ENCODE measurements around the gene ANO9.
A peak's percentile ranks its signal among the peaks of the same experiment; 100 is the strongest.

The ANO9 gene

DNA sequence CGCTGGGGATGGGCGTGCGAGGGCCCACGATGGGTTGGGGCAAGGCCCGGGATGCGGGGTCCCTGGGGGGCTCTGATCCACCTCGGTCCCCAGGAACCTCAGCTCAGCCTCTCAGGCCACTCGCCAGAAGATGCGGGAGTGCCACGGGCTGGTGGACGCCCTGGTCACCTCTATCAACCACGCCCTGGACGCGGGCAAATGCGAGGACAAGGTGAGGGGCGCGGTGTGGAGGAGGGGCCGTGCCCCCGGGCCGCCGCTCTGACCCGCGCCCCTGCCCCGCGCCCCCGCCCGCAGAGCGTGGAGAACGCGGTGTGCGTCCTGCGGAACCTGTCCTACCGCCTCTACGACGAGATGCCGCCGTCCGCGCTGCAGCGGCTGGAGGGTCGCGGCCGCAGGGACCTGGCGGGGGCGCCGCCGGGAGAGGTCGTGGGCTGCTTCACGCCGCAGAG, 41.5 kb downstream of the ANO9 start:
- H3K4me3 ChIP-seq (ENCODE audit: low read length), result no peak overlapping the region
- H3K9ac ChIP-seq (ENCODE audit: low read depth, low read length), result no peak overlapping the region
- H3K4me1 ChIP-seq (ENCODE audit: control insufficient read depth, insufficient read depth, low read length), result peaks cover 16% of the 10 kb centered on the region
- no peak overlapping the region for H3K4me2 ChIP-seq (ENCODE audit: low read length)
- no peaks in the 10 kb centered on the region for H3K9me3 ChIP-seq (replicated peaks; ENCODE audit: low read length)
- H3K36me3 ChIP-seq (ENCODE audit: insufficient read depth, low read length), result no peaks in the 10 kb centered on the region
- H3K27me3 ChIP-seq (ENCODE audit: control insufficient read depth, insufficient read depth, low read length), result no peaks in the 10 kb centered on the region

DNA sequence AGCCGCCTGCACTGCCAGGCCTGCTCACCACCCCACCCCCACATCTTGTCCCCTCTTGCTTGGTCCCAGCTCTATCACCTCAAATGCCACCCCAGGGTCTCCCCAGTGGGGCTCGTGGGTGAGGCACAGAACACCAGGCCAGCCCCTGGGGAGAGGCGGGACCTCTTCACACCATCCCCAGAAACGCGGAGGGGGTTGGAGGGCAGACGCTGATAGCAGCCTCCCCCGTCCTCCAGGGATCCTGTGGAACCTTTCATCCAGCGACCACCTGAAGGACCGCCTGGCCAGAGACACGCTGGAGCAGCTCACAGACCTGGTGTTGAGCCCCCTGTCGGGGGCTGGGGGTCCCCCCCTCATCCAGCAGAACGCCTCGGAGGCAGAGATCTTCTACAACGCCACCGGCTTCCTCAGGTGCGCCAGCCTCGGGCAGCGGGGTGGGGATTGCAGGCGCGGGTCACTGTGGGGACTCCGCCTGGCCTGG, 42.0 kb downstream of the ANO9 start:
- H3K4me2 ChIP-seq (ENCODE audit: low read length), result no peak overlapping the region

DNA sequence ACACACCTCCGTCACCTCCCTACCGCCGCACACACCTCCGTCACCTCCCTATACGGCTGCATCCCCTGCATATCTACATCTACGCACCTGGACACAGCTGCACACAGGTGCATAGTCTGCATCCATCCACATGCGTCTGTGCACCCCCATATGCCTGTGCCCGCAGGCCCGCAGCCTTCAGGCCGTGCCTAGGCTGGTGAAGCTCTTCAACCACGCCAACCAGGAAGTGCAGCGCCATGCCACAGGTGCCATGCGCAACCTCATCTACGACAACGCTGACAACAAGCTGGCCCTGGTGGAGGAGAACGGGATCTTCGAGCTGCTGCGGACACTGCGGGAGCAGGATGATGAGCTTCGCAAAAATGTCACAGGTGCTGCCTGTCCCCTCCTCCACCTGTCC, 43.0 kb downstream of the ANO9 start:
- Histone ChIP-seq H3K9me3 (replicated peaks; ENCODE audit: low read length) (no peaks in the 10 kb centered on the region), H3K4me2 (ENCODE audit: low read length) (no peak overlapping the region), H3K27me3 (ENCODE audit: control insufficient read depth, insufficient read depth, low read length) (no peaks in the 10 kb centered on the region), H3K4me3 (ENCODE audit: low read length) (no peak overlapping the region), H3K9ac (ENCODE audit: low read depth, low read length) (no peak overlapping the region), H3K36me3 (ENCODE audit: insufficient read depth, low read length) (no peaks in the 10 kb centered on the region), H3K4me1 (ENCODE audit: control insufficient read depth, insufficient read depth, low read length) (peaks cover 29% of the 10 kb centered on the region)

More for the DNA sequence above, 42.0 kb downstream of the ANO9 start:
- no peak overlapping the region for H3K4me3 ChIP-seq (ENCODE audit: low read length)
- no peaks in the 10 kb centered on the region for H3K9me3 ChIP-seq (replicated peaks; ENCODE audit: low read length)
- no peaks in the 10 kb centered on the region for H3K27me3 ChIP-seq (ENCODE audit: control insufficient read depth, insufficient read depth, low read length)
- H3K4me1 ChIP-seq (ENCODE audit: control insufficient read depth, insufficient read depth, low read length), result peaks cover 19% of the 10 kb centered on the region
- H3K9ac ChIP-seq (ENCODE audit: low read depth, low read length), result no peak overlapping the region
- no peaks in the 10 kb centered on the region for H3K36me3 ChIP-seq (ENCODE audit: insufficient read depth, low read length)

DNA sequence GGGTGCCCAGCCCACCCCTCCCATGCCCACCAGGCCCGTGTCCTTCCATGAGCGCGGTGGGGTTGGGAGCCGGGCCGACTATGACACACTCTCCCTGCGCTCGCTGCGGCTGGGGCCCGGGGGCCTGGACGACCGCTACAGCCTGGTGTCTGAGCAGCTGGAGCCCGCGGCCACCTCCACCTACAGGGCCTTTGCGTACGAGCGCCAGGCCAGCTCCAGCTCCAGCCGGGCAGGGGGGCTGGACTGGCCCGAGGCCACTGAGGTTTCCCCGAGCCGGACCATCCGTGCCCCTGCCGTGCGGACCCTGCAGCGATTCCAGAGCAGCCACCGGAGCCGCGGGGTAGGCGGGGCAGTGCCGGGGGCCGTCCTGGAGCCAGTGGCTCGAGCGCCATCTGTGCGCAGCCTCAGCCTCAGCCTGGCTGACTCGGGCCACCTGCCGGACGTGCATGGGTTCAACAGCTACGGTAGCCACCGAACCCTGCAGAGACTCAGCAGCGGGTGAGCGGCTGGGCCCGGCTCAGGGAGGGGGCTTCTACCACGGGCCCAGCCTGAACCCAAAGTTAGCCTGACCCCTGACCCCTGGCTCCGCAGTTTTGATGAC, 44.8 kb downstream of the ANO9 start:
- peak overlapping the region; percentile 72 for H3K4me3 ChIP-seq (ENCODE audit: low read length)
- peak overlapping the region; percentile 57 for H3K9ac ChIP-seq (ENCODE audit: low read depth, low read length)
- no peaks in the 10 kb centered on the region for H3K27me3 ChIP-seq (ENCODE audit: control insufficient read depth, insufficient read depth, low read length)

DNA sequence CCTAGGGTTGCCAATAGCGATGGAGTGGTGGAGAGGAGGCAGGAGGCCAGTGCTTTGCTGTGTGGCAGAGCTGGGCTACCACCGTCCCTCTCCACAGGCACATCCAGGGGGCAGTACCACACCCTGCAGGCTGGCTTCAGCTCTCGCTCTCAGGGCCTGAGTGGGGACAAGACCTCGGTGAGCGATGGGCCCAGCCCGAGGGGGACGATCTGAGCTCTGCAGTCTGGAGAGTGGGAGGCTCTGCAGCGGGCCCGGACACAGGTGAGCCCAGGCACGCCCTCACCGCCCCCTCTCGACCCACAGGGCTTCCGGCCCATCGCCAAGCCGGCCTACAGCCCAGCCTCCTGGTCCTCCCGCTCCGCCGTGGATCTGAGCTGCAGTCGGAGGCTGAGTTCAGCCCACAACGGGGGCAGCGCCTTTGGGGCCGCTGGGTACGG, 45.3 kb downstream of the ANO9 start:
- Histone ChIP-seq H3K4me3 (ENCODE audit: low read length) (peak overlapping the region; percentile 72), H3K9ac (ENCODE audit: low read depth, low read length) (peak overlapping the region; percentile 57), H3K9me3 (replicated peaks; ENCODE audit: low read length) (no peaks in the 10 kb centered on the region), H3K27me3 (ENCODE audit: control insufficient read depth, insufficient read depth, low read length) (no peaks in the 10 kb centered on the region), H3K4me1 (ENCODE audit: control insufficient read depth, insufficient read depth, low read length) (peaks cover 39% of the 10 kb centered on the region), H3K4me2 (ENCODE audit: low read length) (peak overlapping the region; percentile 96), H3K36me3 (ENCODE audit: insufficient read depth, low read length) (no peaks in the 10 kb centered on the region)

More for the DNA sequence above, 44.8 kb downstream of the ANO9 start:
- Histone ChIP-seq H3K9me3 (replicated peaks; ENCODE audit: low read length) (no peaks in the 10 kb centered on the region), H3K4me1 (ENCODE audit: control insufficient read depth, insufficient read depth, low read length) (peaks cover 39% of the 10 kb centered on the region), H3K4me2 (ENCODE audit: low read length) (peak overlapping the region; percentile 96), H3K36me3 (ENCODE audit: insufficient read depth, low read length) (no peaks in the 10 kb centered on the region)

DNA sequence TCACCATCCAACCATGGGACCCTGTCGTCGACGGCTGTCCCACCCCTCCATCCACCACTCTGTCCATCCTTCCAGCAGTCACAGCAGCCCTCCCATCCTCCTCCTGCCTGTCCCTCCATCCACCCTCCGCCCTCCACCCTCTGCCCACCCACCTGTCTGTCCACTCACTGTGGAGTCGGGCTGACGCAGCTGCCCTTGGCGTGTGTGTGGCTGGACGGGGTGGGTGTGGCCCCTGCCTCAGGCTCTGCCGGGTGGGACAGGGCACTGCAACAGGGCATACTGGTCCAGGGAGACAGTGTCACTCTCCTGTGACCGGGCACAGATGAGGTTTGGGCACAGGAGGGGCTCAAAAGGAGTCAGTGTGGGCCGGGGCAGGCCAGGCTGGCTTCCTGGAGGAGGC, 45.9 kb downstream of the ANO9 start:
- H3K9me3 ChIP-seq (replicated peaks; ENCODE audit: low read length), result no peaks in the 10 kb centered on the region
- H3K4me2 ChIP-seq (ENCODE audit: low read length), result no peak overlapping the region
- H3K4me3 ChIP-seq (ENCODE audit: low read length), result no peak overlapping the region
- peaks cover 39% of the 10 kb centered on the region for H3K4me1 ChIP-seq (ENCODE audit: control insufficient read depth, insufficient read depth, low read length)
- H3K36me3 ChIP-seq (ENCODE audit: insufficient read depth, low read length), result no peaks in the 10 kb centered on the region
- no peak overlapping the region for H3K9ac ChIP-seq (ENCODE audit: low read depth, low read length)
- no peaks in the 10 kb centered on the region for H3K27me3 ChIP-seq (ENCODE audit: control insufficient read depth, insufficient read depth, low read length)

DNA sequence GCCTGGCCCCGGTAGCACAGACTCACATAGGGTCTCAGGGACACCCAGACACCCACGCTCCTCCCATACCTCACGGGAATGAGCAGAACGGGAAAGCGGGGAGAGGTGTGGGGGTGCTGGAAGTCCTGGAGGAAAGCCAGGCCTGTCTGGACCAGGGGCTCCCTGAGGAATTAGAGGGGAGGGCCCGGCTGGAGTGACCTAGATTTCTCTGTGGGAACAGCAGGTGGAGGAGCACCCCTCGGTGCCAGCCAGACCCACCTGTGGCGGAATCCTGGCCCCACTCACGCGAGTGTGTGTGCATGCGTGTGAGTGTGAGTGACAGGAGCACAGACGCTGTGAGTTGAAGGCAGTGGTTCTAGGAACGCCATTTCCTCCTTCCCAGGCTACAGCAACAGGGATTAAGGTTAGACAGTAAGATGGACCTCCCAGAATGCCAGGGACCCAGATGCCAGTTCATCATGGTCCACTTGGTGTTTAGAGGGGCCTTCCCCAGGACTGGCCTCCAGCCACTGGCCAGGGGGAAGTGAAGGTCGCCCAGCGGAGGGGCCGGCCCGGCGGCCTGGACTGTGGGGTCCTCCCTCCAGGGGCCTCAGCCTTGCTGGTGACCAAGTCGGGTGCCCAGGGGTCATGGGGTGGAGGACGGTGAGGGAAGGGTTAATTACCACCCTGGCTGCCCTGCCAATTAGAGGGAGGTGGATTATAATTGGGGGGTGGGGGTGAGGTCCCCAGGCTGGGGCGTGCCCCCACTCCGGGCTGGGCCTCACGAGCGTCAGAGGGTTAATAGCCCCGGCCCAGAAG, 46.8 kb downstream of the ANO9 start:
- peak overlapping the region; percentile 0 for H3K4me3 ChIP-seq (ENCODE audit: low read length)
- peaks cover 39% of the 10 kb centered on the region for H3K4me1 ChIP-seq (ENCODE audit: control insufficient read depth, insufficient read depth, low read length)
- H3K36me3 ChIP-seq (ENCODE audit: insufficient read depth, low read length), result no peaks in the 10 kb centered on the region
- peaks cover under 1% of the 10 kb centered on the region for H3K27me3 ChIP-seq (ENCODE audit: control insufficient read depth, insufficient read depth, low read length)
- H3K4me2 ChIP-seq (ENCODE audit: low read length), result peak overlapping the region; percentile 50
- H3K9ac ChIP-seq (ENCODE audit: low read depth, low read length), result no peak overlapping the region
- no peaks in the 10 kb centered on the region for H3K9me3 ChIP-seq (replicated peaks; ENCODE audit: low read length)

DNA sequence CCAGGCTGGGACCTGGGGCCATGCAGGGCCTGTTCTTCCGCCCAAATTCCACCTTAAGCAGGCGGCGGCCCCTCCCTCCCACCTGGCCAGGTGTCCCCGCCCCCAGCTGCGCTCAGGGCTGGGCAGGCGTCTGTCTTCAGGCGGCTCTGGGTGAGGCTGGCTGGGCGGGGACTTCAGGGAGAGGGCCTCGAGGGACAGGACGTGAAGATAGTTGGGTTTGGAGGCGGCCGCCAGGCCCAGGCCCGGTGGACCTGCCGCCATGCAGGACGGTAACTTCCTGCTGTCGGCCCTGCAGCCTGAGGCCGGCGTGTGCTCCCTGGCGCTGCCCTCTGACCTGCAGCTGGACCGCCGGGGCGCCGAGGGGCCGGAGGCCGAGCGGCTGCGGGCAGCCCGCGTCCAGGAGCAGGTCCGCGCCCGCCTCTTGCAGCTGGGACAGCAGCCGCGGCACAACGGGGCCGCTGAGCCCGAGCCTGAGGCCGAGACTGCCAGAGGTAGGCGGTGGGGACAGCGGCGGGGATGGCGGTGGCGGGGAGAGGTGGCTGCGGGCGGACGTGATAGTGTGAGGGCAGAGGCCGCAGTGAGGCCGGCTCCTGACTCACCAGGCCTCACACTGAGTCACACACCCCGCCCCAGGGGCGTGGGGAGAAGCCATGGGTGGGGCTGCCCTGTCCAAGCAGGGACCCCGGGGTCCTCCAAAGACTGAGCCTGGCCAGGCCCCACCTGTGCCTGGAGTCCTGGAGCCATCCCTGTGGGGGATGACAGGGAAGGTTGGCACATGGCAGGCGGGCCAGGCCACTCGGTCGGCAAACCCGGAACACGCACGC, 47.6 kb downstream of the ANO9 start, which contains the start of gene PKP3:
Gene PKP3, plus strand, starts transcription at position 176 of the 824 bp plus-strand sequence. Its CDS starts 84 bp downstream, at position 260.
- H3K9ac ChIP-seq (ENCODE audit: low read depth, low read length), result no peak within 1 kb of the TSS

DNA sequence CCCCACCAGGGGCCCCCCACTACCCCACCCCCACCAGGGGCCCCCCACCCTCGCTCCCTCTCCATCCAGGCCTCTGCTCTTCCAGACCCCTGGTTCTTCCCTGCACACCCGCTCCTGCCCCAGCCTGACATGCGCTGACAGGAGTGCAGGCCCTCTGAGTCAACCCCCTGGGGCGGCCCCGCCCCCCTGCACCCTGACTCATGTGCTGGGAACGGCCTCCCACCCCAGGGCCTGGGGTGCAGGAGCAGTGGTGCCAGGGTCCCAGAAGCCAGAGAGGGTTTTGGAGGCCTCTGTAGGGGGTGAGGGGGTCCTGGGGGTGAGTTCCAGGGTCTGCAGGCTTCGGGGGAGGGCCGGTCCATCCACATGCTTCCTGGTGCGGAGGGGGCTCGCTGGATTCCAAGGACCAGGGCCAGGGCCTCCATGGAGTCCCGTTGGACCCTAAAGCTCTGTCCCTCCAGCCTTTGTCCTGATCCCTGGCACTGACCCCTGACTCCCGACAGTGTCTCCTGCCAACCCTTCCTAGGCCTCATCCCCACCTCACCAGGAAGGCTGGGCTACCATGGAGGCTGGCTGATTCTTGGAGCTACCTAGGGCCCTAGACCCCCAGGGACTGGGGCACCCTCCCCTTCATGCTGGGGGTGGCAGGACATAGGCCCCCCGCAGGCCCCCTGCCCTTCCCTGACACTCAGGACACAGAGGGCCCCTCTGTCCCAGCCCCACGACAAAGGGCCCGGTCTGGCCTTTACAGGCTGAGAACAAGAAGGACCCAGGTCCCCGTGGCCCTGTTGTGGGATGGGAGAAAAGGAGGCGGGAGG, 48.4 kb downstream of the ANO9 start:
- H3K4me1 ChIP-seq (ENCODE audit: control insufficient read depth, insufficient read depth, low read length), result peaks cover 39% of the 10 kb centered on the region
- no peaks in the 10 kb centered on the region for H3K9me3 ChIP-seq (replicated peaks; ENCODE audit: low read length)
- no peak overlapping the region for H3K9ac ChIP-seq (ENCODE audit: low read depth, low read length)
- H3K27me3 ChIP-seq (ENCODE audit: control insufficient read depth, insufficient read depth, low read length), result peaks cover 7% of the 10 kb centered on the region
- H3K4me3 ChIP-seq (ENCODE audit: low read length), result no peak overlapping the region
- H3K36me3 ChIP-seq (ENCODE audit: insufficient read depth, low read length), result no peaks in the 10 kb centered on the region
- peak overlapping the region; percentile 32 for H3K4me2 ChIP-seq (ENCODE audit: low read length)

More for the DNA sequence above, 47.6 kb downstream of the ANO9 start, which contains the start of gene PKP3:
- peaks cover 39% of the 10 kb centered on the region for H3K4me1 ChIP-seq (ENCODE audit: control insufficient read depth, insufficient read depth, low read length)
- H3K4me2 ChIP-seq (ENCODE audit: low read length), result peak within 1 kb of the TSS; percentile 50
- H3K27me3 ChIP-seq (ENCODE audit: control insufficient read depth, insufficient read depth, low read length), result peaks cover 3% of the 10 kb centered on the region
- H3K9me3 ChIP-seq (replicated peaks; ENCODE audit: low read length), result no peaks in the 10 kb centered on the region
- H3K36me3 ChIP-seq (ENCODE audit: insufficient read depth, low read length), result no peaks in the 10 kb centered on the region
- H3K4me3 ChIP-seq (ENCODE audit: low read length), result peak within 1 kb of the TSS; percentile 0

DNA sequence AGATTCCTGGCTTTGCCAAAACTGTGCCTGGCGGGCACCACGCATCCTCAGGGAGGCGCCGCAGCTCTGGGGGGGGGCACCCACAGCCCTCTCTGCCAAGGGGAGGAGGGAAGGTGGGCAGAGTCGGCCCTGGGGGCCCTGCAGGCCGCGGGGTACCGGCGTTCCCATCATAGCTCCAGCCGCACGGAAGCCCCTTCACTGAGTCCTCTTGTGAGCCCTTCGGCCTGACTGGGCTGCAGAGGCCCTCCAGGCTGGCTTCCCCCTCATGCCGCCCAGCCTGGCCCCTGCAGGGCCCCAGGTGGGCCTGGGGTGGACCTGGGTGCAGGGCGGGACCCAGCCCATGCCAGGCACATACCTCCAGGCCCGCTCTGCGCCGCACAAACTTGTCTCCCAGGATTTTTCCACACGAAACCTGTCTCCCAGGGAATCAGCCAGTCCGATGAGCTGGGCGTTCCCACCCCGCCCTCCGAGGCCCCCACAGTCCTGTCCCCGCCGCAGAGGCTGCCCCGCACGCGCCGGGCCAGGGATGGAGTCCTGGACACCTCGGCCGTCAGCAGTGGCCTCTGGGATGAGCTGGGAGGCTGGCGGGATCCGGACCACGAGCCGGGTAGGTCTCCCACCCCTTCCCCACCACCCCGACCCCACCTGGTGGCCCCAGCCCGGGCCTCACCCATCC, 49.6 kb downstream of the ANO9 start:
- H3K9me3 ChIP-seq (replicated peaks; ENCODE audit: low read length), result no peaks in the 10 kb centered on the region
- no peak overlapping the region for H3K4me2 ChIP-seq (ENCODE audit: low read length)
- H3K36me3 ChIP-seq (ENCODE audit: insufficient read depth, low read length), result no peaks in the 10 kb centered on the region
- H3K9ac ChIP-seq (ENCODE audit: low read depth, low read length), result no peak overlapping the region
- H3K27me3 ChIP-seq (ENCODE audit: control insufficient read depth, insufficient read depth, low read length), result peaks cover 12% of the 10 kb centered on the region
- H3K4me1 ChIP-seq (ENCODE audit: control insufficient read depth, insufficient read depth, low read length), result peaks cover 40% of the 10 kb centered on the region
- no peak overlapping the region for H3K4me3 ChIP-seq (ENCODE audit: low read length)

Data from skeletal muscle satellite cell (primary cell).